ENCODE measurements around the gene SPRR2A.
"Not testable (repeated sequence)": the region's sequence is repeated elsewhere in the genome, so short reads cannot be mapped to it uniquely, and the experiment has no call there.

Gene SPRR2A

GRCh38 chr1:153024413-153024812 is 32.9 kb downstream of the SPRR2A start:
- no peak for DNase-seq (ENCODE audit: low read depth, low spot score)
- TF ChIP-seq YY1 (IDR thresholded peaks at IDR 0.05; ENCODE audit: insufficient read depth, insufficient read length): no peak
- no peak for TF ChIP-seq SUZ12 (IDR thresholded peaks at IDR 0.05; ENCODE audit: extremely low read depth, insufficient read depth, insufficient read length)
- TF ChIP-seq ZNF274 (IDR thresholded peaks at IDR 0.05; ENCODE audit: low read depth, low read length): no peak
- Histone ChIP-seq H3K27me3 (ENCODE audit: insufficient read depth, insufficient read length) (no peaks in the 10 kb centered on the region), H3K36me3 (ENCODE audit: insufficient read depth, insufficient read length, low read length) (no peaks in the 10 kb centered on the region), H3K4me3 (ENCODE audit: insufficient read length, low read depth) (no peak overlapping the region), H3K4me1 (ENCODE audit: insufficient read depth, insufficient read length) (no peaks in the 10 kb centered on the region), H3K9me3 (ENCODE audit: insufficient read depth, low read length) (no peaks in the 10 kb centered on the region), H3K9ac (ENCODE audit: insufficient read length, low read depth) (no peak overlapping the region)

DNA sequence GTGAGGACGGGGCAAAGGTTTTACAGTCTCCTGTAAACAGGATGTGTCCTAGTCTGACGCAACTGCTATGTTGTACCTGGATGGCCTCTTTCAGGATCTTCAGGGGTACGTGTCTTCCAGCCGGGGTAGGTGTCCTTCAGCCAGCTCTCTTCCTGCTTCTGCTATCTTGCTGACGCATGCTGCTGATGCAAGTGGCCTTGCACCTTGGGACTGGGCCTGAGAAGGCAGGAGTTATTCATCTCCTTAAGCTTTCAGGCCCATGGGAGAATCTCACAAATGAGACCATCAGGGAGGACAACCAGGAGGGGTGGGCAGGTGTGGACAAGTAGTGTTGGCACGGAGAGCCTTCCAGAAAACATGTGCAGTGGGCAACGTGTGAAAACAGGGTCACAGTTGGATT is 34.2 kb downstream of the SPRR2A start:
- H3K9me3 ChIP-seq (ENCODE audit: insufficient read depth, low read length): no peaks in the 10 kb centered on the region
- H3K9ac ChIP-seq (ENCODE audit: insufficient read length, low read depth): no peak overlapping the region
- H3K27me3 ChIP-seq (ENCODE audit: insufficient read depth, insufficient read length): no peaks in the 10 kb centered on the region
- H3K4me3 ChIP-seq (ENCODE audit: insufficient read length, low read depth): no peak overlapping the region
- no peak for DNase-seq (ENCODE audit: low read depth, low spot score)
- no peaks in the 10 kb centered on the region for H3K36me3 ChIP-seq (ENCODE audit: insufficient read depth, insufficient read length, low read length)
- TF ChIP-seq ZNF274 (IDR thresholded peaks at IDR 0.05; ENCODE audit: low read depth, low read length): no peak
- no peak for TF ChIP-seq YY1 (IDR thresholded peaks at IDR 0.05; ENCODE audit: insufficient read depth, insufficient read length)
- no peak for TF ChIP-seq SUZ12 (IDR thresholded peaks at IDR 0.05; ENCODE audit: extremely low read depth, insufficient read depth, insufficient read length)
- no peaks in the 10 kb centered on the region for H3K4me1 ChIP-seq (ENCODE audit: insufficient read depth, insufficient read length)

GRCh38 chr1:153022340-153022739 is 35.0 kb downstream of the SPRR2A start:
- not testable (repeated sequence) for H3K9me3 ChIP-seq (ENCODE audit: insufficient read depth, low read length); H3K9ac ChIP-seq (ENCODE audit: insufficient read length, low read depth); H3K36me3 ChIP-seq (ENCODE audit: insufficient read depth, insufficient read length, low read length); H3K4me1 ChIP-seq (ENCODE audit: insufficient read depth, insufficient read length); DNase-seq (ENCODE audit: low read depth, low spot score); H3K27me3 ChIP-seq (ENCODE audit: insufficient read depth, insufficient read length); H3K4me3 ChIP-seq (ENCODE audit: insufficient read length, low read depth)

GRCh38 chr1:153021829-153022228 is 35.5 kb downstream of the SPRR2A start:
- not testable (repeated sequence) for H3K9ac ChIP-seq (ENCODE audit: insufficient read length, low read depth); H3K36me3 ChIP-seq (ENCODE audit: insufficient read depth, insufficient read length, low read length); H3K9me3 ChIP-seq (ENCODE audit: insufficient read depth, low read length); H3K4me1 ChIP-seq (ENCODE audit: insufficient read depth, insufficient read length); DNase-seq (ENCODE audit: low read depth, low spot score); H3K27me3 ChIP-seq (ENCODE audit: insufficient read depth, insufficient read length); H3K4me3 ChIP-seq (ENCODE audit: insufficient read length, low read depth)

GRCh38 chr1:153011235-153011758 is 46.0 kb downstream of the SPRR2A start:
- H3K9ac ChIP-seq (ENCODE audit: insufficient read length, low read depth); H3K9me3 ChIP-seq (ENCODE audit: insufficient read depth, low read length); H3K4me3 ChIP-seq (ENCODE audit: insufficient read length, low read depth); H3K36me3 ChIP-seq (ENCODE audit: insufficient read depth, insufficient read length, low read length); H3K27me3 ChIP-seq (ENCODE audit: insufficient read depth, insufficient read length); H3K4me1 ChIP-seq (ENCODE audit: insufficient read depth, insufficient read length); DNase-seq (ENCODE audit: low read depth, low spot score): not testable (repeated sequence)

Data from NT2/D1 (cell line).